IPS DF 4.7 (cell line): ENCODE results near the gene RSAD2.

Experiments
- DNase-seq: peaks from one replicate; pipeline ENCODE4 v3.0.0-alpha.2; 2013; ENCODE audit warnings: low spot score; ENCODE audit errors: extremely low read depth

Gene RSAD2

GRCh38 chr2:6944555-6944954 is 67.0 kb downstream of the RSAD2 start:
- DNase-seq = no peak

- no peak for DNase-seq
Observed at GRCh38 chr2:6945087-6945813, 67.7 kb downstream of the RSAD2 start.

- no peak for DNase-seq
Observed at GRCh38 chr2:6945821-6946220, 68.2 kb downstream of the RSAD2 start.

GRCh38 chr2:6946722-6947121 is 69.1 kb downstream of the RSAD2 start:
- DNase-seq = no peak
